ENCODE measurements around the gene RNF217.

The RNF217 gene

DNA sequence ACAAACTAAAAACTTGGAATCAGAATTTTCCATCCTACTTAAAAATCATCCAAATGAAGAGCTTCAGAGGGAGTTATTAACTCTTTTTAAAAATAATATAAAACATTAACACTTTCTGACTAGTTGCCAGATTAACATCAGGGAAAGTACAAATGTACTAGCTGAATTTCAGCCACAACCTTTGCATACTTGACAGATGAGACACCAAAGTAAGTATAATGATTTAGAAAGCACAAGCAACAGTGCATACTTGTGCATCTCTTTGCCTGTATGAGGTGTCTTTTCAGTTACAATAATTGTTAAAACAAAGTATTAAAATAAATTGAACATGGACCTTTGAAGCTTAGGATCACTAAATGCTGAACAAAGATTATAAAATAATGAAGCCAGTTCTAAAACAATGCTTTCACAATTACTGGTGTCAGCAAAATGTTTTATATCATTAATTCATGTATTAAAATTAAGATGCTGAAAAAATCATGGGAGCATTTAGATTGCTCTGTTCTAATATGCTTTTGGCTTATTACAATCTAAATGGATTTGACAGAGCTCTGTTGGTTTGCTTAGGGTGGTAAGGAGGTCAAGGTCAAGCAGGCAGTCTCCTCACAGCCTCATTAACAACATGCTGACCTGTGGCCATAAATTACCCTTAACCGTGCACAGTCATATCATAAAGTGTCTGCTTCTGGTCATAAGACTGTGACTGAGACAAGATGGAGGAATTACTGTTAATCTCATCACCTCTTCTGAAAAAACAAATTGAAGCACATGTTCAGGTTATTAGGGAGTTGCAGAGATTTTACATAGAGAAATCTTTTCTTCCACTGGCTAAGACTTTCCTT, 15.1 kb downstream of the RNF217 start (continued):
- TF ChIP-seq ZNF565 (CRISPR knock-in tag; conservative IDR thresholded peaks at IDR 0.05; ENCODE audit: low read depth): no peak

DNA sequence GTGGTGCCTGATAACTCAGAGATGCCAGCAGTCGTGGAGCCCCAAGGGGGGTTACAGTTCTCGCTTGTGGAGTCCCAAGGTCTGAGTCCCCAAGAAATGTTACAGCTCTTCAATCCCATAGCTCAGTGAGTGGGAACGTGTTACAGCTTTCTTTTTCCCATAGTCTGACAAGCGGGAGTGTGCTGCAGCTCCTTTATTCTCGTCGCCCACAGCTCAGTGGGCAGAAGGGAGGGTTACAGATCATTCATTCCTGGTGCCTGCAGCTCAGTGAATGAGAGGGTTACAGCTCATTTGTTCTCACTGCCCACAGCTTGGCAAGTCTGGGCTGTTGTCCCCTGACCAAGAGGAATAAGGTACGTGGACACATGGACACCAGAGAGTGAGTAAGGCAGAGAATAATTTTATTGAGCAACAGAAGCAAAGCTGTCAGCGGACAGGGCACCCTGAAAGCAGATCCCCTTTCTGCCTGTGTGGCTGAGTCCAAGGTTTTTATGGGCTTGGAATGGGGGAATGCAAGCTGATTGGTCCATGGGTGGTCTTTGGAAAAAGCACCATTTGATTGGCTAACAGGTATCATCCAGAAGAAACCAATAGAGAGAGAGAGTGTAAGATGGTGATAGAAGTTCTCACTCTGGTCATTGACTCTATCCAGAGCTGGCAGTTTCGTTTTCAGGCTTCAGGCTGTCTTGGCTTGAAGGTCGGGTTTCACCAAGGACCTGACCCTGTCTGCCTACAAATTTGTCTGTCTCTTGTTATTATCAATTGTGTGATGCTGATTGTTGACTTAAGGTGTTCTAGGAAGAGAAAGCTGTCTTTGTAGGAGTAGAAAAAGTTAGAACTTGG, 16.4 kb downstream of the RNF217 start:
- ATAC-seq: no peak
- TF ChIP-seq, protein P1, sequence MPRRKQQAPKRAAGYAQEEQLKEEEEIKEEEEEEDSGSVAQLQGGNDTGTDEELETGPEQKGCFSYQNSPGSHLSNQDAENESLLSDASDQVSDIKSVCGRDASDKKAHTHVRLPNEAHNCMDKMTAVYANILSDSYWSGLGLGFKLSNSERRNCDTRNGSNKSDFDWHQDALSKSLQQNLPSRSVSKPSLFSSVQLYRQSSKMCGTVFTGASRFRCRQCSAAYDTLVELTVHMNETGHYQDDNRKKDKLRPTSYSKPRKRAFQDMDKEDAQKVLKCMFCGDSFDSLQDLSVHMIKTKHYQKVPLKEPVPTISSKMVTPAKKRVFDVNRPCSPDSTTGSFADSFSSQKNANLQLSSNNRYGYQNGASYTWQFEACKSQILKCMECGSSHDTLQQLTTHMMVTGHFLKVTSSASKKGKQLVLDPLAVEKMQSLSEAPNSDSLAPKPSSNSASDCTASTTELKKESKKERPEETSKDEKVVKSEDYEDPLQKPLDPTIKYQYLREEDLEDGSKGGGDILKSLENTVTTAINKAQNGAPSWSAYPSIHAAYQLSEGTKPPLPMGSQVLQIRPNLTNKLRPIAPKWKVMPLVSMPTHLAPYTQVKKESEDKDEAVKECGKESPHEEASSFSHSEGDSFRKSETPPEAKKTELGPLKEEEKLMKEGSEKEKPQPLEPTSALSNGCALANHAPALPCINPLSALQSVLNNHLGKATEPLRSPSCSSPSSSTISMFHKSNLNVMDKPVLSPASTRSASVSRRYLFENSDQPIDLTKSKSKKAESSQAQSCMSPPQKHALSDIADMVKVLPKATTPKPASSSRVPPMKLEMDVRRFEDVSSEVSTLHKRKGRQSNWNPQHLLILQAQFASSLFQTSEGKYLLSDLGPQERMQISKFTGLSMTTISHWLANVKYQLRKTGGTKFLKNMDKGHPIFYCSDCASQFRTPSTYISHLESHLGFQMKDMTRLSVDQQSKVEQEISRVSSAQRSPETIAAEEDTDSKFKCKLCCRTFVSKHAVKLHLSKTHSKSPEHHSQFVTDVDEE (CRISPR knock-in tag; IDR thresholded peaks at IDR 0.05): no peak
- TF ChIP-seq, protein P2, sequence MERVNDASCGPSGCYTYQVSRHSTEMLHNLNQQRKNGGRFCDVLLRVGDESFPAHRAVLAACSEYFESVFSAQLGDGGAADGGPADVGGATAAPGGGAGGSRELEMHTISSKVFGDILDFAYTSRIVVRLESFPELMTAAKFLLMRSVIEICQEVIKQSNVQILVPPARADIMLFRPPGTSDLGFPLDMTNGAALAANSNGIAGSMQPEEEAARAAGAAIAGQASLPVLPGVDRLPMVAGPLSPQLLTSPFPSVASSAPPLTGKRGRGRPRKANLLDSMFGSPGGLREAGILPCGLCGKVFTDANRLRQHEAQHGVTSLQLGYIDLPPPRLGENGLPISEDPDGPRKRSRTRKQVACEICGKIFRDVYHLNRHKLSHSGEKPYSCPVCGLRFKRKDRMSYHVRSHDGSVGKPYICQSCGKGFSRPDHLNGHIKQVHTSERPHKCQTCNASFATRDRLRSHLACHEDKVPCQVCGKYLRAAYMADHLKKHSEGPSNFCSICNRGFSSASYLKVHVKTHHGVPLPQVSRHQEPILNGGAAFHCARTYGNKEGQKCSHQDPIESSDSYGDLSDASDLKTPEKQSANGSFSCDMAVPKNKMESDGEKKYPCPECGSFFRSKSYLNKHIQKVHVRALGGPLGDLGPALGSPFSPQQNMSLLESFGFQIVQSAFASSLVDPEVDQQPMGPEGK (CRISPR knock-in tag; IDR thresholded peaks at IDR 0.05; ENCODE audit: borderline replicate concordance): no peak
- TF ChIP-seq TOX (CRISPR knock-in tag; IDR thresholded peaks at IDR 0.05; ENCODE audit: borderline replicate concordance) (no peak), ESRRG (CRISPR knock-in tag; IDR thresholded peaks at IDR 0.05) (no peak), BACH2 (CRISPR knock-in tag; IDR thresholded peaks at IDR 0.05; ENCODE audit: borderline replicate concordance) (no peak), SNAI2 (CRISPR knock-in tag; IDR thresholded peaks at IDR 0.05) (no peak), ISL1 (CRISPR knock-in tag; IDR thresholded peaks at IDR 0.05) (no peak)

DNA sequence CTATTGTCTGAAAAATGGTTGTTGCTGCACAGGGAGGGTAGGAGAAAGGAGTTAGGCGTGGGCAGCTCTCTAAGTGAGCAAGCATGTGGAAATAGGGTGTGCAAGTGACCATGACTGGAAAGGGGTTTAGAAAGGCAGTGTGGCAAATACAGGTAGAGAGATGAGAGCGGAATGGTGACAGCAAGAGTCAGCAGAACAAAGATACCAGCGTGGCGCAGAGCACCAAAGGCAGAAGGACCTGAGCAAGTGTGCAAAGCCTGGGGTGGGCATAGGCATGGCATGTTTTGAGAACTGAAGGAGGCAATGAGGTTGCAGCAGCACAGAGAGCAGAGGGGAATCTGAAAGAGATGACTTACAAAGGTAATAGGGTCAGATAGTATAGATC, 17.0 kb downstream of the RNF217 start:
- ATAC-seq: no peak
- TF ChIP-seq ZC3H10 (CRISPR knock-in tag; IDR thresholded peaks at IDR 0.05) (no peak), TCF4 (CRISPR knock-in tag; IDR thresholded peaks at IDR 0.05; ENCODE audit: borderline replicate concordance) (no peak), ZFP3 (CRISPR knock-in tag; IDR thresholded peaks at IDR 0.05) (no peak), SNAI2 (CRISPR knock-in tag; IDR thresholded peaks at IDR 0.05) (no peak), GLIS3 (CRISPR knock-in tag; IDR thresholded peaks at IDR 0.05) (no peak), PPARA (CRISPR knock-in tag; IDR thresholded peaks at IDR 0.05; ENCODE audit: borderline replicate concordance) (no peak), BACH2 (CRISPR knock-in tag; IDR thresholded peaks at IDR 0.05; ENCODE audit: borderline replicate concordance) (no peak), ESRRG (CRISPR knock-in tag; IDR thresholded peaks at IDR 0.05) (no peak), ISL1 (CRISPR knock-in tag; IDR thresholded peaks at IDR 0.05) (no peak), OSR1 (CRISPR knock-in tag; IDR thresholded peaks at IDR 0.05) (no peak), RARB (CRISPR knock-in tag; IDR thresholded peaks at IDR 0.05) (no peak), ZNF70 (CRISPR knock-in tag; IDR thresholded peaks at IDR 0.05) (no peak)
- TF ChIP-seq, protein P2 (CRISPR knock-in tag; IDR thresholded peaks at IDR 0.05; ENCODE audit: borderline replicate concordance): no peak
- TF ChIP-seq, protein P3, sequence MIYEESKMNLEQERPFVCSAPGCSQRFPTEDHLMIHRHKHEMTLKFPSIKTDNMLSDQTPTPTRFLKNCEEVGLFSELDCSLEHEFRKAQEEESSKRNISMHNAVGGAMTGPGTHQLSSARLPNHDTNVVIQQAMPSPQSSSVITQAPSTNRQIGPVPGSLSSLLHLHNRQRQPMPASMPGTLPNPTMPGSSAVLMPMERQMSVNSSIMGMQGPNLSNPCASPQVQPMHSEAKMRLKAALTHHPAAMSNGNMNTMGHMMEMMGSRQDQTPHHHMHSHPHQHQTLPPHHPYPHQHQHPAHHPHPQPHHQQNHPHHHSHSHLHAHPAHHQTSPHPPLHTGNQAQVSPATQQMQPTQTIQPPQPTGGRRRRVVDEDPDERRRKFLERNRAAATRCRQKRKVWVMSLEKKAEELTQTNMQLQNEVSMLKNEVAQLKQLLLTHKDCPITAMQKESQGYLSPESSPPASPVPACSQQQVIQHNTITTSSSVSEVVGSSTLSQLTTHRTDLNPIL (CRISPR knock-in tag; IDR thresholded peaks at IDR 0.05; ENCODE audit: low read depth): no peak
- TF ChIP-seq, protein P4, sequence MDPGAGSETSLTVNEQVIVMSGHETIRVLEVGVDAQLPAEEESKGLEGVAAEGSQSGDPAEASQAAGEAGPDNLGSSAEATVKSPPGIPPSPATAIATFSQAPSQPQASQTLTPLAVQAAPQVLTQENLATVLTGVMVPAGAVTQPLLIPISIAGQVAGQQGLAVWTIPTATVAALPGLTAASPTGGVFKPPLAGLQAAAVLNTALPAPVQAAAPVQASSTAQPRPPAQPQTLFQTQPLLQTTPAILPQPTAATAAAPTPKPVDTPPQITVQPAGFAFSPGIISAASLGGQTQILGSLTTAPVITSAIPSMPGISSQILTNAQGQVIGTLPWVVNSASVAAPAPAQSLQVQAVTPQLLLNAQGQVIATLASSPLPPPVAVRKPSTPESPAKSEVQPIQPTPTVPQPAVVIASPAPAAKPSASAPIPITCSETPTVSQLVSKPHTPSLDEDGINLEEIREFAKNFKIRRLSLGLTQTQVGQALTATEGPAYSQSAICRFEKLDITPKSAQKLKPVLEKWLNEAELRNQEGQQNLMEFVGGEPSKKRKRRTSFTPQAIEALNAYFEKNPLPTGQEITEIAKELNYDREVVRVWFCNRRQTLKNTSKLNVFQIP (CRISPR knock-in tag; IDR thresholded peaks at IDR 0.05; ENCODE audit: borderline replicate concordance, low read depth): no peak

Data from SK-N-SH treated with all-trans-retinoic acid at 6 μM for 48 hours (cell line).